Psoas muscle (tissue), 8 donors: ENCODE results near the gene MT1F. TPM values are rescaled to one million over a fixed set of nuclear protein-coding genes. Genes with fewer than 3 reads are reported as not detected.

ENCODE experiments used
- ATAC-seq, 4 donors: fragments of 200-7000 bp; cut with Tn5 transposase; one replicate each; pipeline ENCODE4 v1.9.1; 2020; ENCODE audit warnings: moderate library complexity in 3 of 4, mild to moderate bottlenecking in 2 of 4
- DNase-seq, 2 donors: peaks; one replicate each; pipeline ENCODE4 v3.0.0-alpha.2; 2020
- H3K27ac ChIP-seq: fragments of 200-600 bp; one replicate; pipeline ENCODE4 v1.8.0; 2022
- H3K27me3 ChIP-seq, 3 donors: fragments of 200-600 bp in 1 of 3; one replicate each; pipeline versions ENCODE4 v1.6.1 to v1.8.0; 2013 to 2022; ENCODE audit warnings: low read length in 2 of 3, mild to moderate bottlenecking in 2 of 3, moderate library complexity in 1 of 3; ENCODE audit not compliant: insufficient read depth in 3 of 3
- H3K36me3 ChIP-seq, 2 donors: fragments of 200-600 bp in 1 of 2; one replicate each; pipeline versions ENCODE4 v1.6.1 to v1.8.0; 2013 to 2022; ENCODE audit warnings: low read depth in 1 of 2, mild to moderate bottlenecking in 1 of 2, moderate library complexity in 1 of 2; ENCODE audit not compliant: insufficient read depth in 1 of 2
- H3K4me1 ChIP-seq: fragments of 200-600 bp; one replicate; pipeline ENCODE4 v1.8.0; 2022
- H3K4me3 ChIP-seq: fragments of 200-600 bp; one replicate; pipeline ENCODE4 v1.8.0; 2022; ENCODE audit warnings: mild to moderate bottlenecking
- H3K9me3 ChIP-seq: fragments of 200-600 bp; one replicate; pipeline ENCODE4 v1.8.0; 2022
- CTCF ChIP-seq: fragments of 200-600 bp; IDR thresholded peaks from one replicate; pipeline ENCODE4 v1.8.0; 2022; ENCODE audit warnings: antibody characterized with exemption
- WGBS, 3 donors: extraction: QIAGEN DNeasy Blood & Tissue Kit; methylation state at CpG; one replicate each; pipeline versions ENCODE4 v1.1.6 to v1.1.7; 2013; 5-methylcytosine and 5-hydroxymethylcytosine counted together
- intact Hi-C, 2 donors: fragments of 100-400 bp; cut with DNase I; formaldehyde crosslinking; loops; one replicate each; pipeline versions ENCODE4 v1.11.0 to v1.14.2; 2022
- polyA plus RNA-seq, 3 donors: library from polyadenylated mRNA; stranded (reverse); fragments of 200-250 nt; gene quantifications; one replicate each; pipeline ENCODE4 v1.2.3, GENCODE V29; 2013
- total RNA-seq, 4 donors: library from RNA; stranded (reverse); fragmentation: NEBNext Ultra II Directional in 2 of 4; extraction: Animal tissue kit (Norgen Biotek cat#: 25700) in 2 of 4; gene quantifications; one replicate each; pipeline versions ENCODE4 v1.2.1 to v1.2.4, GENCODE V29; 2021 to 2023
- donor health status: healthy with polysubstance abuse.
- donor health status: DM: no; HTN: no; CAD: no; lungs with moderate emphysema.
- donor health status: Bipolar disorder and iron deficiency.
- donor health status: healthy.
- donor health status: DM: yes; HTN: yes; CAD: no.
- donor health status: DM: no; HTN: no; CAD: no.
- donor health status: DM: no; HTN: no; CAD: no.
- donor health status: DM: yes; HTN: yes; CAD: no.

Gene MT1F
- total and polyA plus RNA-seq, 7 donors = 0.73 to 3.2 (median 1.2) TPM; not detected in 1

GRCh38 chr16:56610017-56610608, 47.6 kb upstream of the MT1F start:
- TF ChIP-seq CTCF = no peak
- intact Hi-C loops = no loop called here
- Histone ChIP-seq H3K9me3 (no peaks in the 10 kb centered on the region), H3K27ac (peak overlapping the region; percentile 99), H3K36me3 (no peaks in the 10 kb centered on the region), H3K4me3 (peak overlapping the region; percentile 89), H3K27me3 (no peaks in the 10 kb centered on the region), H3K4me1 (peaks cover 56% of the 10 kb centered on the region)
- ATAC-seq (peak; percentile 12 to 34 (median 26)), DNase-seq (peak; percentile 74 to 81)
- 3 to 7% (median 6%) methylated on average over 10 of the region's 10 CpGs for WGBS, 3 donors

- H3K27me3 ChIP-seq = no peaks in the 10 kb centered on the region
- peak overlapping the region; percentile 89 for H3K4me3 ChIP-seq
- intact Hi-C loops = no loop called here
- WGBS, 3 donors = 7 to 19% (median 11%) methylated on average over 2 of the region's 2 CpGs
- DNase-seq (no peak), ATAC-seq (peak in 1 of 4 donors; percentile 5)
- H3K9me3 ChIP-seq = no peaks in the 10 kb centered on the region
- no peak for TF ChIP-seq CTCF
- peak overlapping the region; percentile 99 for H3K27ac ChIP-seq
- peaks cover 50% of the 10 kb centered on the region for H3K4me1 ChIP-seq
- no peaks in the 10 kb centered on the region for H3K36me3 ChIP-seq
Observed at GRCh38 chr16:56610609-56611111, 47.1 kb upstream of the MT1F start.

GRCh38 chr16:56611281-56611833, 46.4 kb upstream of the MT1F start:
- 14 to 17% (median 17%) methylated on average over 2 of the region's 2 CpGs for WGBS, 3 donors
- TF ChIP-seq CTCF = no peak
- Histone ChIP-seq H3K4me3 (peak overlapping the region; percentile 89), H3K27ac (peak overlapping the region; percentile 99), H3K4me1 (peaks cover 43% of the 10 kb centered on the region), H3K9me3 (no peaks in the 10 kb centered on the region), H3K36me3 (no peaks in the 10 kb centered on the region), H3K27me3 (no peaks in the 10 kb centered on the region)
- ATAC-seq (peak; percentile 57 to 62 (median 60)), DNase-seq (peak; percentile 84 to 89)
- intact Hi-C loops = no loop called here

- no peak for TF ChIP-seq CTCF
- Histone ChIP-seq H3K4me3 (no peak overlapping the region), H3K36me3 (no peaks in the 10 kb centered on the region), H3K27me3 (no peaks in the 10 kb centered on the region), H3K27ac (no peak overlapping the region), H3K9me3 (no peaks in the 10 kb centered on the region), H3K4me1 (peaks cover 35% of the 10 kb centered on the region)
- DNase-seq (no peak), ATAC-seq (no peak)
- intact Hi-C loops = no loop called here
Observed at GRCh38 chr16:56613706-56614105, 44.1 kb upstream of the MT1F start.
